Hepatocyte (in vitro differentiated cells): ENCODE results near the gene MACROD2.

ENCODE experiments used
- CTCF ChIP-seq: fragments of 200-600 bp; sonication (generic); IDR thresholded peaks from 2 replicates; pipeline ENCODE4 v1.5.1; 2016; ENCODE audit warnings: antibody characterized with exemption, mild to moderate bottlenecking; ENCODE audit not compliant: poor library complexity
- EZH2phosphoT487 ChIP-seq: fragments of 200-600 bp; sonication (generic); IDR thresholded peaks from one replicate; pipeline ENCODE4 v1.6.1; 2018; ENCODE audit warnings: antibody characterized with exemption, mild to moderate bottlenecking, low read depth, moderate library complexity; ENCODE audit not compliant: unreplicated experiment, severe bottlenecking

GRCh38 chr20:15345287-15345686 lies 1350.0 kb downstream of the MACROD2 start:
- TF ChIP-seq CTCF (no peak), EZH2phosphoT487 (no peak)
